Loucy (cell line): ENCODE results near the gene CYP2R1.

Source experiments
- EZH2phosphoT487 ChIP-seq: fragments of 200-600 bp; IDR thresholded peaks from 2 replicates; pipeline ENCODE4 v1.6.1; 2018; ENCODE audit warnings: antibody characterized with exemption, mild to moderate bottlenecking, moderate library complexity, borderline replicate concordance
- TF ChIP-seq, protein P1 (sequence below): fragments of 200-600 bp; sonication (generic); conservative IDR thresholded peaks from 2 replicates; pipeline ENCODE4 v1.5.1; 2014; ENCODE audit warnings: mild to moderate bottlenecking, antibody characterized with exemption, low read length

DNA sequence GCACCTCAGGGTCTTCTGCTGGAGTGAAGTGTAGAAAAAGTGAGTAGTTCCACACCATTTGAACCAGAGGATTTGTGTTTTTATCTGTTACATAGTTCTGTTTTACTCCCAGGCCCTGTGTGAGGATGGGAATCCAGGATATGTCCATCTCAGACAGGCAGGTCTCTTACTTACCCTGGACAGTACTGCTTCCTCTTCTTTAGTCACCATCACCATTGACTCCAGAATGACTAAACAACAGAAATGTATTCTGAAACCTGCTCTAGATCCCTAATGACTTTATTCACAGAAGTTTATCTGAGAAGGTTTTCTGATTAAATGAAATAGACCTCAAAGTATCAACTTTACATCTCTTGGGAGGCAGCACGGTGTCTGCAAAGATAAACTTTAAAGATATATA lies 33.6 kb downstream of the CYP2R1 start:
- TF ChIP-seq, protein P1, sequence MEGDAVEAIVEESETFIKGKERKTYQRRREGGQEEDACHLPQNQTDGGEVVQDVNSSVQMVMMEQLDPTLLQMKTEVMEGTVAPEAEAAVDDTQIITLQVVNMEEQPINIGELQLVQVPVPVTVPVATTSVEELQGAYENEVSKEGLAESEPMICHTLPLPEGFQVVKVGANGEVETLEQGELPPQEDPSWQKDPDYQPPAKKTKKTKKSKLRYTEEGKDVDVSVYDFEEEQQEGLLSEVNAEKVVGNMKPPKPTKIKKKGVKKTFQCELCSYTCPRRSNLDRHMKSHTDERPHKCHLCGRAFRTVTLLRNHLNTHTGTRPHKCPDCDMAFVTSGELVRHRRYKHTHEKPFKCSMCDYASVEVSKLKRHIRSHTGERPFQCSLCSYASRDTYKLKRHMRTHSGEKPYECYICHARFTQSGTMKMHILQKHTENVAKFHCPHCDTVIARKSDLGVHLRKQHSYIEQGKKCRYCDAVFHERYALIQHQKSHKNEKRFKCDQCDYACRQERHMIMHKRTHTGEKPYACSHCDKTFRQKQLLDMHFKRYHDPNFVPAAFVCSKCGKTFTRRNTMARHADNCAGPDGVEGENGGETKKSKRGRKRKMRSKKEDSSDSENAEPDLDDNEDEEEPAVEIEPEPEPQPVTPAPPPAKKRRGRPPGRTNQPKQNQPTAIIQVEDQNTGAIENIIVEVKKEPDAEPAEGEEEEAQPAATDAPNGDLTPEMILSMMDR = no peak
- no peak for TF ChIP-seq EZH2phosphoT487
